SU-DHL-6 (cell line): ENCODE measurements around the gene AQP12B.

Experiments
- H2AFZ ChIP-seq: fragments of 200-600 bp; sonication (generic); 2 replicates; pipeline ENCODE4 v1.6.1; 2014; ENCODE audit warnings: low read depth, mild to moderate bottlenecking, moderate library complexity, mixed read lengths, antibody characterized with exemption, low read length; ENCODE audit not compliant: severe bottlenecking
- H3F3A ChIP-seq: fragments of 200-600 bp; shearing (Covaris generic); 2 replicates; pipeline ENCODE4 v1.6.0; 2016; ENCODE audit warnings: antibody characterized with exemption, mild to moderate bottlenecking; ENCODE audit not compliant: insufficient read depth
- H3K27ac ChIP-seq: fragments of 200-600 bp; sonication (generic); 2 replicates; pipeline ENCODE4 v1.5.1; 2016; ENCODE audit warnings: low read depth, mild to moderate bottlenecking, low read length, moderate library complexity, mixed read lengths
- H3K27me3 ChIP-seq: fragments of 200-600 bp; sonication (generic), shearing (Covaris generic); 2 replicates; pipeline ENCODE4 v1.6.0; 2014; ENCODE audit warnings: mild to moderate bottlenecking, low read length
- H3K36me3 ChIP-seq: fragments of 200-600 bp; sonication (generic); 2 replicates; pipeline ENCODE4 v1.6.1; 2014; ENCODE audit warnings: mild to moderate bottlenecking, low read length, mixed read lengths
- H3K4me2 ChIP-seq: fragments of 300-600, 200-600 bp; shearing (Covaris generic), sonication (generic); 2 replicates; pipeline ENCODE4 v1.6.0; 2014; ENCODE audit warnings: low read length, low read depth, mild to moderate bottlenecking; ENCODE audit not compliant: poor library complexity, severe bottlenecking
- H3K4me3 ChIP-seq: fragments of 200-600 bp; sonication (generic); 2 replicates; pipeline ENCODE4 v1.5.1; 2014; ENCODE audit warnings: antibody characterized with exemption, low read length, mild to moderate bottlenecking, mixed read lengths; ENCODE audit not compliant: insufficient read depth, poor library complexity, severe bottlenecking
- H3K79me2 ChIP-seq: fragments of 200-600 bp; sonication (generic); 2 replicates; pipeline ENCODE4 v1.6.1; 2014; ENCODE audit warnings: mild to moderate bottlenecking, low read length, moderate library complexity; ENCODE audit not compliant: insufficient read depth
- H3K9ac ChIP-seq: fragments of 200-600 bp; sonication (generic); 2 replicates; pipeline ENCODE4 v1.7.0; 2014; ENCODE audit warnings: mild to moderate bottlenecking, low read length
- H3K9me2 ChIP-seq: fragments of 200-600 bp; sonication (generic); replicated peaks from 2 replicates; pipeline ENCODE4 v1.6.1; 2014; ENCODE audit warnings: low read length; ENCODE audit not compliant: insufficient read depth
- H3K9me3 ChIP-seq: fragments of 200-600 bp; sonication (generic); 2 replicates; pipeline ENCODE4 v1.6.1; 2014; ENCODE audit warnings: low read length, mixed read lengths; ENCODE audit not compliant: insufficient read depth
- H4K20me1 ChIP-seq: fragments of 200-600 bp; sonication (generic); 2 replicates; pipeline ENCODE4 v1.6.1; 2014; ENCODE audit warnings: low read depth, mild to moderate bottlenecking, antibody characterized with exemption, low read length, moderate library complexity, mixed read lengths
- CTCF ChIP-seq: fragments of 200-600 bp; sonication (generic); IDR thresholded peaks from one replicate; pipeline ENCODE4 v1.5.1; 2017; ENCODE audit warnings: antibody characterized with exemption, mild to moderate bottlenecking, low read length, moderate library complexity; ENCODE audit not compliant: insufficient read depth, poor library complexity, severe bottlenecking
- EZH2phosphoT487 ChIP-seq: fragments of 200-600 bp; sonication (generic), shearing (Covaris generic); conservative IDR thresholded peaks from 2 replicates; pipeline ENCODE4 v1.6.1; 2018; ENCODE audit warnings: mild to moderate bottlenecking, antibody characterized with exemption, low read length, moderate library complexity, mixed read lengths

AQP12B gene

GRCh38 chr2:240645346-240645745, 37.3 kb downstream of the AQP12B start:
- H3K9ac ChIP-seq = no peak overlapping the region
- no peaks in the 10 kb centered on the region for H3K79me2 ChIP-seq
- no peaks in the 10 kb centered on the region for H3K36me3 ChIP-seq
- H3K27me3 ChIP-seq = no peaks in the 10 kb centered on the region
- H3F3A ChIP-seq = no peaks in the 10 kb centered on the region
- no peaks in the 10 kb centered on the region for H3K9me2 ChIP-seq
- TF ChIP-seq CTCF = no peak
- no peak for TF ChIP-seq EZH2phosphoT487
- H2AFZ ChIP-seq = no peak overlapping the region
- no peak overlapping the region for H3K4me2 ChIP-seq
- H3K9me3 ChIP-seq = no peaks in the 10 kb centered on the region
- H4K20me1 ChIP-seq = no peaks in the 10 kb centered on the region
- H3K27ac ChIP-seq = no peak overlapping the region
- no peak overlapping the region for H3K4me3 ChIP-seq

GRCh38 chr2:240644859-240645301, 37.8 kb downstream of the AQP12B start:
- Histone ChIP-seq H3K36me3 (no peaks in the 10 kb centered on the region), H3K4me2 (no peak overlapping the region), H3F3A (no peaks in the 10 kb centered on the region), H3K9ac (no peak overlapping the region), H2AFZ (no peak overlapping the region), H4K20me1 (no peaks in the 10 kb centered on the region), H3K79me2 (no peaks in the 10 kb centered on the region), H3K27me3 (no peaks in the 10 kb centered on the region), H3K4me3 (no peak overlapping the region), H3K9me2 (no peaks in the 10 kb centered on the region), H3K27ac (no peak overlapping the region), H3K9me3 (no peaks in the 10 kb centered on the region)
- TF ChIP-seq EZH2phosphoT487 (no peak), CTCF (no peak)

GRCh38 chr2:240644171-240644651, 38.5 kb downstream of the AQP12B start:
- no peaks in the 10 kb centered on the region for H3K79me2 ChIP-seq
- no peaks in the 10 kb centered on the region for H3K27me3 ChIP-seq
- H3K4me2 ChIP-seq = no peak overlapping the region
- TF ChIP-seq EZH2phosphoT487 = no peak
- no peak for TF ChIP-seq CTCF
- no peak overlapping the region for H3K9ac ChIP-seq
- no peak overlapping the region for H3K4me3 ChIP-seq
- no peaks in the 10 kb centered on the region for H3K36me3 ChIP-seq
- no peaks in the 10 kb centered on the region for H3K9me2 ChIP-seq
- H4K20me1 ChIP-seq = no peaks in the 10 kb centered on the region
- no peak overlapping the region for H2AFZ ChIP-seq
- H3F3A ChIP-seq = no peaks in the 10 kb centered on the region
- H3K9me3 ChIP-seq = no peaks in the 10 kb centered on the region
- H3K27ac ChIP-seq = no peak overlapping the region

GRCh38 chr2:240643811-240644150, 38.9 kb downstream of the AQP12B start:
- H3K4me2 ChIP-seq = no peak overlapping the region
- H3K36me3 ChIP-seq = no peaks in the 10 kb centered on the region
- no peak overlapping the region for H2AFZ ChIP-seq
- no peaks in the 10 kb centered on the region for H3K9me3 ChIP-seq
- H3K27ac ChIP-seq = no peak overlapping the region
- H3K9me2 ChIP-seq = no peaks in the 10 kb centered on the region
- H3F3A ChIP-seq = no peaks in the 10 kb centered on the region
- H3K79me2 ChIP-seq = no peaks in the 10 kb centered on the region
- TF ChIP-seq EZH2phosphoT487 (no peak), CTCF (no peak)
- no peaks in the 10 kb centered on the region for H4K20me1 ChIP-seq
- H3K4me3 ChIP-seq = no peak overlapping the region
- H3K27me3 ChIP-seq = no peaks in the 10 kb centered on the region
- H3K9ac ChIP-seq = no peak overlapping the region
